22Rv1 (cell line): ENCODE measurements around the gene ADH7.

ENCODE experiments used
- H3K27ac ChIP-seq: fragments of 450-650 bp; 2 replicates; pipeline ENCODE4 v1.5.1; 2017
- ZFX ChIP-seq: fragments of 450-650 bp; IDR thresholded peaks from 2 replicates; pipeline ENCODE4 v1.6.1; 2017; ENCODE audit warnings: antibody characterized with exemption, borderline replicate concordance
- TF ChIP-seq, protein P1 (sequence below): fragments of 450-650 bp; IDR thresholded peaks from 2 replicates; pipeline ENCODE4 v1.5.1; 2017; ENCODE audit warnings: mild to moderate bottlenecking

The ADH7 gene

DNA sequence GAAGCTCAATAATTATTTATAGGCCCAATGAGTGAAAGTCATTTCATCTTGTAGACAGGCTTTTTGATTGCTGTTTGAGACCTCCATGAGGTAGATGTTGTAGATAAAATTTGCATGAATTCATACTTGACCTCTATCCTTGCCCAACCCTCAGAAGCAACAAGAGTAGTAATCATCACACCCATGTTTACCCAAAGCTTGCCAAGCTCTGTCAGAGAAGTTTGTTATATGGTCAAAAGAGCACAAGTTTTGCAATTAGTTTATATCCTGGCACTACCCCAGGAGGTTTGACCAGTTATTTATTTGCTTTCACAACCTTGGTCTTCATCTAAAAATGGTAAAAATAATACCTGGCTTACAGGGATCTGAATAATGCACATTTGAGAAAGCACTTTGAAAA is 20.7 kb downstream of the ADH7 start:
- peak overlapping the region; percentile 11 for H3K27ac ChIP-seq
- TF ChIP-seq ZFX: no peak
- TF ChIP-seq, protein P1, sequence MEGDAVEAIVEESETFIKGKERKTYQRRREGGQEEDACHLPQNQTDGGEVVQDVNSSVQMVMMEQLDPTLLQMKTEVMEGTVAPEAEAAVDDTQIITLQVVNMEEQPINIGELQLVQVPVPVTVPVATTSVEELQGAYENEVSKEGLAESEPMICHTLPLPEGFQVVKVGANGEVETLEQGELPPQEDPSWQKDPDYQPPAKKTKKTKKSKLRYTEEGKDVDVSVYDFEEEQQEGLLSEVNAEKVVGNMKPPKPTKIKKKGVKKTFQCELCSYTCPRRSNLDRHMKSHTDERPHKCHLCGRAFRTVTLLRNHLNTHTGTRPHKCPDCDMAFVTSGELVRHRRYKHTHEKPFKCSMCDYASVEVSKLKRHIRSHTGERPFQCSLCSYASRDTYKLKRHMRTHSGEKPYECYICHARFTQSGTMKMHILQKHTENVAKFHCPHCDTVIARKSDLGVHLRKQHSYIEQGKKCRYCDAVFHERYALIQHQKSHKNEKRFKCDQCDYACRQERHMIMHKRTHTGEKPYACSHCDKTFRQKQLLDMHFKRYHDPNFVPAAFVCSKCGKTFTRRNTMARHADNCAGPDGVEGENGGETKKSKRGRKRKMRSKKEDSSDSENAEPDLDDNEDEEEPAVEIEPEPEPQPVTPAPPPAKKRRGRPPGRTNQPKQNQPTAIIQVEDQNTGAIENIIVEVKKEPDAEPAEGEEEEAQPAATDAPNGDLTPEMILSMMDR: no peak

DNA sequence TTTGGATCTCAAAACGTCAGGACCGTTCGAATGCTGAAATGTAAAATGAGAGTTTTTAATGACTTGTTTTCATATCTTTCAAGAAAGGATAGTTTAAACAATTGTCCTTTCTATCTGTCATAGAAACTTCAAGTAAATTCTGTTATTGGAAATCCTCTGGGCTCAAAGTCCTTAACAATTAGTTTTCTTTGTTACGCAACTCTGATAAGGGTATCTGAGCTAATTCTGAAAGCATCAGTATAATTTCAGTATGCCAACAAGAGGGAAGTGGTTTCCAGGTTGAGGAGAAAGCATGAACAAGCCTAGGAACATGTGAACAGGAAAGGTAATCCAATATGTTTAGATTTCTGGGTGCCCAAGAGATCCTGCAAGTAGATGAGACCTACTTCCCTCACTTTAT is 22.0 kb downstream of the ADH7 start:
- no peak overlapping the region for H3K27ac ChIP-seq
- TF ChIP-seq ZFX: no peak
- TF ChIP-seq, protein P1: no peak

DNA sequence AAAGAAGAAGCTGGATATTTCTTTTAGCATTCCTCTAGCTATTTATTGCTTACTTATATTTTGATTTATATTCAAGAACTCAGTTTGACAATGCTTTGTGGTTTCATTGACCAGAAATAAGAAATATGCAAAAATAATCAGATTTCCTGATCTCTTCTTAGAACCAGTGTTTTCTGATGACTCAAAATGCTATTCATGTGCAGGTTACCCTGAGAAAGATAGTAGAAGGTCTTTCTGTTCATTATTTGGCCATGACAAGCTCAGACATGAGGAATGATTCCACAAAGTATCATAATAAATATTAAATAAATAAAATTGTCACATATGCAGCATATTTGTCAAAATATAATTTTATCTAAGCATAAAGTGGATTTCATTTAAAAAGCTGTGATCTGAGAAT is 24.1 kb downstream of the ADH7 start:
- TF ChIP-seq, protein P1: no peak
- no peak for TF ChIP-seq ZFX

DNA sequence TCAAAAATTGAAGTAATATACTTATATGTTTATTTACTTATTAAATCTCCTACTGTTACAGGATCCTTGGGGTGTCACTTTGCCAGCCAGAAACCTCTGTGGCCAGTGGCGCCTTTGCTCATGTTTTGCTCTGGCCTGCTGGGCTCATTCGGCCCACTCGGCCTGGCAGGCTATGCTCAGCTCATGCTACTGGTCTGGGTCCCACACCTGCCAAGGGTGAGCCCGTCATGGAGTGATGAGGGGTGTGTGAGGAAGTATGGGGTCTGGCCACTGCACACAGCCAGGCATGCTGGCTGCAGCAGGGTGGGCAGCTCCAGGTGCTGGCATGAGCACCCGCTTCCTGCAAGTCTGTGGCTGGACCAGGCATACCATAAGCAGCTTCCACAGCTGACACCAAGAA is 25.1 kb downstream of the ADH7 start:
- TF ChIP-seq, protein P1: no peak
- no peak for TF ChIP-seq ZFX
- H3K27ac ChIP-seq: no peak overlapping the region

More for the DNA sequence above, 24.1 kb downstream of the ADH7 start:
- H3K27ac ChIP-seq: no peak overlapping the region

DNA sequence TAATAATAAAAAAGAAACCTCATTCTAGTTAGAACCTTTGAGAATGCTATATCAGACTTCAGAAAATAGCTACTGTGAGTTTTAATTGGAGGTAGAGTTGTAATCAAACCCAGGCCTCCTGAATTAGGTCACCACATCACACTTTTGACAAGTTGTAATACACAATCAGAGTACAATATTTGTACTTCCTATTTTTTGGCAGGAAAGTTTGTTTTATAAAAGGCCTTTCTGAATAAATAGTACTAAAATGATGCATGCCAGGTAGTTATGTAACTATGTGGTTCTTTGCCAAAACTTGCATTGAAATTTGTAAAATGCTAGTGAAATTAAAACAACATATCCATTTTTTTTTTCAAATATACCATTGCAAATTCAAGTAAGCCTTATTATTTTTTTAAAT is 26.8 kb downstream of the ADH7 start:
- TF ChIP-seq, protein P1: no peak
- H3K27ac ChIP-seq: no peak overlapping the region

DNA sequence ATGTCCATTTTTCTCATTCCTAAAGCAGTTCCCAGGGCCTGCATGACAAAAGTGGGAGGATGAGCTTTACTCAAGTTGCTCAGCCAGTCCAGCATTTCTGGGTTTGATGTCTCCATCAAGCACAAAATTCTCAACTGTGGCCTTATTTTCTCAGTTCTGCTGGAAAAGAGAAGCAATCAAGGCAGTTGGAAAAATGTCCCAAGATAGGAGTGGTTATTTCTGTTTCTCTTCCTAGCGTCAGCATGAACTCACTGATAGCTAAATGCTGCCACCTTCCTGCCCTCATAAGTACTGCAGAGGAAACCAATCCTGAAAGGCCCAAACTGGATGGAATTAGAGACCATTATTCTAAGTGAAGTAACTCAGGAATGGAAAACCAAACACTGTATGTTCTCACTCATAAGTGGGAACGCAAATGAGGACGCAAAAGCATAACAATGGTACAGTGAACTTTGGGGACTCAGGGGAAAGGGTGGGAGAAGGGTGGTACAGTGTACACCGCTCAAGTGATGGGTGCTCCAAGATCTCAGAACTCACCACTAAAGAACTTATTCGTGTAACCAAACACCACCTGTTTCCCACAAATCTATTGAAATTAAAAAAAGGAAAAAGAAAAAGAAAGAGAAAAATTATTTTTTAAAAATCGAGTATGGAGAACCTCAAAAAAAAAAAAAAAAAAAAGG is 29.6 kb downstream of the ADH7 start:
- TF ChIP-seq, protein P1: peak; percentile 89
- no peak for TF ChIP-seq ZFX
- no peak overlapping the region for H3K27ac ChIP-seq

DNA sequence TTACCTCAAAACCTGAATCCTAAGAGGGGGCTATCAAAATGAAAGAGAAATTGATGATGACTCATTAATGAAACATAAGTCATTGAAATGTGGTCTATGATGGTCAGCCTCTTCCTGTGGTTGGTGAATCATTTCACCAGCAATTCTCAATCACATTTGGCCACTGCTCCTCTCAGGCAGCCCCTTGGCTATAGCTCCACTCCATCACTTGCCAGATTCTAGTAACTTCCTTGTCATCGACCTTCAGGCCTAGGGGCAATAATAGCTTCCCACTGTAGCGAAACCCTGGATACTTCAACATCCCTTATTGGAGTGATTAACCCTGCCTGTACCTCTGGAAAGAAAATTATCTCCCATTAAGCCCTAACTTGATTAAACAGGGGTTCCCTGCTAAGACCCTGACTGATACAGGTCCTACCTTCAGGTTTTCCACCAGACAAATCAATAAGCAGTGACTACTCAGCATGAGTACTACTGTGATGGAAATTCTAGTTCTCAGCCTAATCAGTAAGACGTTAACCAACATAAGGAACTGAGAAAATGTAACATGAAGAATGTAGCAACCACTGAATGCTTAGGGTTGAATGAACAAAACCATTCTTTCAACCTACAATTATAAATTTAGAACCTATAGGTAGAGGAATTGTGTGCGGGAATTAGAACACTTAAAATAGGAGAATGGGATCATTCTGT is 30.4 kb downstream of the ADH7 start:
- TF ChIP-seq, protein P1: no peak
- no peak for TF ChIP-seq ZFX
- H3K27ac ChIP-seq: no peak overlapping the region
